ENCODE measurements around the gene ZNF91. TPM values are rescaled to one million over a fixed set of nuclear protein-coding genes. Genes with fewer than 3 reads are reported as not detected.
A peak's percentile ranks its signal among the peaks of the same experiment; 100 is the strongest.

The ZNF91 gene
- 101 TPM for total RNA-seq
- long read RNA-seq, full-length matches to known transcripts: 10 of 20 reads
- long read RNA-seq, partial matches to known transcripts: 1 of 20 reads
- long read RNA-seq, other reads (novel, unspliced or antisense): 9 of 20 reads

- Histone ChIP-seq H3K27ac (replicated peaks) (peak within 1 kb of the TSS; percentile 97), H3K4me3 (peak within 1 kb of the TSS; percentile 86), H3K36me3 (no peaks in the 10 kb centered on the region), H3K4me1 (peaks cover 55% of the 10 kb centered on the region), H3K9me3 (replicated peaks) (no peaks in the 10 kb centered on the region), H3K27me3 (ENCODE audit: low read depth) (no peaks in the 10 kb centered on the region)
- TF ChIP-seq, protein P1, sequence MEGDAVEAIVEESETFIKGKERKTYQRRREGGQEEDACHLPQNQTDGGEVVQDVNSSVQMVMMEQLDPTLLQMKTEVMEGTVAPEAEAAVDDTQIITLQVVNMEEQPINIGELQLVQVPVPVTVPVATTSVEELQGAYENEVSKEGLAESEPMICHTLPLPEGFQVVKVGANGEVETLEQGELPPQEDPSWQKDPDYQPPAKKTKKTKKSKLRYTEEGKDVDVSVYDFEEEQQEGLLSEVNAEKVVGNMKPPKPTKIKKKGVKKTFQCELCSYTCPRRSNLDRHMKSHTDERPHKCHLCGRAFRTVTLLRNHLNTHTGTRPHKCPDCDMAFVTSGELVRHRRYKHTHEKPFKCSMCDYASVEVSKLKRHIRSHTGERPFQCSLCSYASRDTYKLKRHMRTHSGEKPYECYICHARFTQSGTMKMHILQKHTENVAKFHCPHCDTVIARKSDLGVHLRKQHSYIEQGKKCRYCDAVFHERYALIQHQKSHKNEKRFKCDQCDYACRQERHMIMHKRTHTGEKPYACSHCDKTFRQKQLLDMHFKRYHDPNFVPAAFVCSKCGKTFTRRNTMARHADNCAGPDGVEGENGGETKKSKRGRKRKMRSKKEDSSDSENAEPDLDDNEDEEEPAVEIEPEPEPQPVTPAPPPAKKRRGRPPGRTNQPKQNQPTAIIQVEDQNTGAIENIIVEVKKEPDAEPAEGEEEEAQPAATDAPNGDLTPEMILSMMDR (IDR thresholded peaks at IDR 0.05; ENCODE audit: borderline replicate concordance): no peak
- DNase-seq: peak; percentile 94
- intact Hi-C loops (cut with micrococcal nuclease): loop anchor here (10.0 kb wide), 1 partner anchor 140 kb away; the partner anchor contains the start of gene ZNF724
Observed at GRCh38 chr19:23395041-23395721, at the start of gene ZNF91. Gene ZNF91, minus strand, starts transcription at chr19:23395471. Its CDS starts 117 bp downstream, at chr19:23395354.

DNA sequence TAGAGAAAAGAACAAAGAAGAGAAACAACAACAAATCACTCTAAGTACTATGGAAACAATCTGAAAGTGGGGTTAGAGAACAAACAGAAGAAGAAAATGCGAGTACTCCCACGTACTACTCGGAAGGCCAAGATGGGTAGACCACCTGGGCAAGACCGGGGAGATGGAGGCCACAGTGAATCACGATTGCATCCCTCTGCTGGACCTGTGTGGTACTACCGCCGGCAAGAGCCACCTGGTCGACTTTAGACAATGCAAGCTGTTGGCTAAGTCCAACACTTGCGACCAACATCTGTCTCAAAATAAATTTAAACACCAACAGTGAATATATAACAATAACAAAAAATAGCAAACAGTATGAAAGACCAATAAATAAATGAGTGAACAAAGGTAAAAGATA, 45.5 kb upstream of the ZNF91 start:
- H3K27ac ChIP-seq (replicated peaks): no peak overlapping the region
- H3K9me3 ChIP-seq (replicated peaks): peaks cover 29% of the 10 kb centered on the region
- TF ChIP-seq, protein P1 (IDR thresholded peaks at IDR 0.05; ENCODE audit: borderline replicate concordance): peak; percentile 48
- no peaks in the 10 kb centered on the region for H3K36me3 ChIP-seq
- H3K4me3 ChIP-seq: no peak overlapping the region
- intact Hi-C loops (cut with micrococcal nuclease): no loop called here
- no peaks in the 10 kb centered on the region for H3K4me1 ChIP-seq
- H3K27me3 ChIP-seq (ENCODE audit: low read depth): no peaks in the 10 kb centered on the region
- no peak for DNase-seq

DNA sequence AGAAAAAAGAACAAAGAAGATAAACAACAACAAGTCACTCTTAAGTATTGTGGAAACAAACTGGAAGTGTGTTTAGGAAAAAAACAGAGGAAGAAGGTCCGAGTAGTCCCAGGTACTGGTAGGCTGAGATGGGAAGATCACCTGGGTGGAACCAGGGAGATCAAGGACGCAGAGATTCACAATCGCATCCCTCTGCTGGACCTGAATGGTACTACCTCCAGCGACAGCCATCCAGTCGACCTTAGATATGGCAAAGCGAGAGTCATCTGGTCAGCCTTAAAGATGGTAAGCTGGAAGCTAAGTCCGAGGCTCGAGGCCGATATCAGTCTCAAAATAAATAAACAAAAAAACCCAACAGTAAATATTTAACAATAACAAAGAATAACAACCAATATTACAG, 44.9 kb upstream of the ZNF91 start:
- H3K27ac ChIP-seq (replicated peaks): no peak overlapping the region
- no peak for DNase-seq
- H3K4me1 ChIP-seq: no peaks in the 10 kb centered on the region
- peaks cover 33% of the 10 kb centered on the region for H3K9me3 ChIP-seq (replicated peaks)
- TF ChIP-seq, protein P1 (IDR thresholded peaks at IDR 0.05; ENCODE audit: borderline replicate concordance): no peak
- H3K36me3 ChIP-seq: no peaks in the 10 kb centered on the region
- H3K4me3 ChIP-seq: no peak overlapping the region
- intact Hi-C loops (cut with micrococcal nuclease): no loop called here
- no peaks in the 10 kb centered on the region for H3K27me3 ChIP-seq (ENCODE audit: low read depth)

DNA sequence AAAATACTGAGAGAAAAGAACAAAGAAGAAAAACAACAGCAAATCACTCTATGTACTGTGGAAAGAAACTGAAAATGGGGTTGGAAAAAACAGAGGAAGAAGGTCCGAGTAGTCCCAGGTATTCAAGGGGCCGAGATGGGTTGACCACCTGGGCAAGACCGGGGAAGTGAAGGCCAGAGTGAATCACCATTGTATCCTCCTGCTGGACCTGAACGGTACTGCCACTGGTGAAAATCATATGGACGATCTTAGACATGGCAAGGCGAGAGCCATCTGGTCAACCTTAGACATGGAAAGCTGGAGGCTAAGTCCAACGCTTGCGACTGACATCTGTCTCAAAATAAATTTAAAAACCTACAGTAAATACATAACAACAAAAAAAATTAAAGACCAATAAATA, 44.4 kb upstream of the ZNF91 start:
- peaks cover 34% of the 10 kb centered on the region for H3K9me3 ChIP-seq (replicated peaks)
- no peaks in the 10 kb centered on the region for H3K4me1 ChIP-seq
- H3K36me3 ChIP-seq: no peaks in the 10 kb centered on the region
- intact Hi-C loops (cut with micrococcal nuclease): no loop called here
- DNase-seq: no peak
- H3K4me3 ChIP-seq: no peak overlapping the region
- TF ChIP-seq, protein P1 (IDR thresholded peaks at IDR 0.05; ENCODE audit: borderline replicate concordance): peak; percentile 26
- no peaks in the 10 kb centered on the region for H3K27me3 ChIP-seq (ENCODE audit: low read depth)
- no peak overlapping the region for H3K27ac ChIP-seq (replicated peaks)

DNA sequence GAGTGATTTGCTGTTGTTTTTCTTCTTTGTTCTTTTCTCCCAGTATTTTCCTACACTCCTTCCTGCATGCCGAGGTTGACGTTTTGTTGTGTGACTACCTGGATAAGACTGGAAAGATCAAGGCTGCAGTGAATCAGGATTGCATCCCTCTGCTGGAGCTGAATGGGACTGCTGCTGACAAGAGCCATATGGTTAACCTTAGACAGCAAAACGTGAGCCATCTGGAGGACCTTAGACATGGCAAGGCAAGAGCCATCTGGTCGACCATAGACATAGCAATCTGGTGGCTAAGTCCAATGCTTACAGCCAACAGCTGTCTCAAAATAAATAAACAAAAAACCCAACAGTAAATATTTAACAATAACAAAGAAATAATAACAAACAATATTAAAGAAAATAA, 42.6 kb upstream of the ZNF91 start:
- Histone ChIP-seq H3K4me3 (no peak overlapping the region), H3K9me3 (replicated peaks) (peaks cover 38% of the 10 kb centered on the region), H3K27me3 (ENCODE audit: low read depth) (no peaks in the 10 kb centered on the region), H3K27ac (replicated peaks) (no peak overlapping the region), H3K4me1 (no peaks in the 10 kb centered on the region), H3K36me3 (no peaks in the 10 kb centered on the region)
- no peak for DNase-seq
- intact Hi-C loops (cut with micrococcal nuclease): no loop called here
- TF ChIP-seq, protein P1 (IDR thresholded peaks at IDR 0.05; ENCODE audit: borderline replicate concordance): no peak

Measured in left ventricle myocardium inferior (tissue), 1 donor.